H1 (cell line): ENCODE measurements around the gene TINAGL1. TPM values are rescaled to one million over a fixed set of nuclear protein-coding genes. Genes with fewer than 3 reads are reported as not detected.

Experiments used
- CTCF ChIA-PET: fragments of 300-600 bp; sonication (Branson Sonifier 250); formaldehyde crosslinking; loops from one replicate; lab custom pipeline; 2021; ENCODE audit not compliant: partially characterized antibody; lab: Charles Lee
- POLR2A ChIA-PET: fragments of 300-600 bp; sonication (Branson Sonifier 250); formaldehyde crosslinking; loops from one replicate; lab custom pipeline; 2021; ENCODE audit warnings: inconsistent platforms; ENCODE audit not compliant: partially characterized antibody; lab: Charles Lee
- DNase-seq, 2 experiments: peaks; one replicate each; pipeline versions ENCODE4 v3.0.0 to v3.0.0-alpha.2; 2010 to 2022; ENCODE audit warnings: low spot score in 2 of 2, low read depth in 1 of 2, mixed read lengths in 1 of 2
- FAIRE-seq: peaks from 2 replicates; lab custom pipeline; 2011; peaks lifted over from hg19 to GRCh38; lab: Jason Lieb, UNC
- H2AFZ ChIP-seq: 2 replicates; pipeline ENCODE4 v1.8.1; 2012; ENCODE audit warnings: low read length, inconsistent platforms
- H2AK5ac ChIP-seq: 2 replicates; pipeline ENCODE4 v1.6.1; 2013; ENCODE audit warnings: low read depth, low read length
- H2BK120ac ChIP-seq: replicated peaks from 2 replicates; pipeline ENCODE3; 2013; ENCODE audit warnings: low read depth, low read length, inconsistent platforms
- H2BK12ac ChIP-seq: 2 replicates; pipeline ENCODE4 v1.6.1; 2013; ENCODE audit warnings: low read depth, low read length
- H2BK15ac ChIP-seq: 2 replicates; pipeline ENCODE4 v1.6.1; 2013; ENCODE audit warnings: low read length
- H2BK20ac ChIP-seq: 2 replicates; pipeline ENCODE4 v1.6.1; 2013; ENCODE audit warnings: low read length
- H2BK5ac ChIP-seq: 2 replicates; pipeline ENCODE4 v1.6.1; 2013; ENCODE audit warnings: low read depth, low read length
- H3K14ac ChIP-seq: 2 replicates; pipeline ENCODE4 v1.6.1; 2013; ENCODE audit warnings: inconsistent platforms; ENCODE audit not compliant: insufficient read length
- H3K18ac ChIP-seq: 2 replicates; pipeline ENCODE4 v1.6.1; 2013; ENCODE audit warnings: low read length; ENCODE audit errors: extremely low read depth
- H3K23ac ChIP-seq: 2 replicates; pipeline ENCODE4 v1.6.1; 2013; ENCODE audit warnings: inconsistent platforms; ENCODE audit not compliant: insufficient read length
- H3K23me2 ChIP-seq: 2 replicates; pipeline ENCODE4 v1.6.1; 2013; ENCODE audit warnings: low read depth, low read length
- H3K27ac ChIP-seq: 2 replicates; pipeline ENCODE4 v1.6.1; 2011; ENCODE audit warnings: low read depth, low read length, inconsistent platforms
- H3K27me3 ChIP-seq, 4 experiments: replicated peaks in 1 of 4; 1 replicate in 1 of 4; 2 replicates in 3 of 4; pipeline versions ENCODE4 v1.6.1 to v1.8.1; 2011 to 2013; ENCODE audit warnings: low read length in 3 of 4, mild to moderate bottlenecking in 3 of 4, inconsistent platforms in 2 of 4, mixed read lengths in 2 of 4, moderate library complexity in 1 of 4; ENCODE audit not compliant: control insufficient read depth in 3 of 4, insufficient read depth in 3 of 4; ENCODE audit errors: extremely low read depth in 1 of 4
- H3K36me3 ChIP-seq, 4 experiments: 2 replicates each; pipeline versions ENCODE4 v1.6.1 to v1.8.1; 2011 to 2013; ENCODE audit warnings: mild to moderate bottlenecking in 4 of 4, low read length in 3 of 4, moderate library complexity in 2 of 4, control low read depth in 1 of 4, inconsistent platforms in 1 of 4; ENCODE audit not compliant: insufficient read depth in 4 of 4, control insufficient read depth in 2 of 4
- H3K4ac ChIP-seq: replicated peaks from 2 replicates; pipeline ENCODE3; 2013; ENCODE audit warnings: low read length, low read depth, mixed read lengths, inconsistent platforms; ENCODE audit not compliant: insufficient read length
- H3K4me1 ChIP-seq, 4 experiments: replicated peaks in 1 of 4; 1 replicate in 1 of 4; 2 replicates in 3 of 4; pipeline versions ENCODE4 v1.6.1 to v1.8.1; 2011 to 2013; ENCODE audit warnings: low read length in 3 of 4, inconsistent platforms in 2 of 4, mixed read lengths in 1 of 4; ENCODE audit not compliant: insufficient read depth in 4 of 4, control insufficient read depth in 3 of 4
- H3K4me2 ChIP-seq, 2 experiments: 2 replicates each; pipeline versions ENCODE4 v1.6.1 to v1.8.1; 2011 to 2013; ENCODE audit warnings: low read depth in 2 of 2, low read length in 2 of 2, control low read depth in 1 of 2, inconsistent platforms in 1 of 2, mild to moderate bottlenecking in 1 of 2; ENCODE audit not compliant: insufficient read depth in 1 of 2
- H3K4me3 ChIP-seq, 4 experiments: fragments of 200-600, 300-600 bp in 1 of 4; sonication (generic), shearing (Covaris generic), sonication (Bioruptor Twin) in 1 of 4; 2 replicates each; pipeline versions ENCODE4 v1.5.1 to v1.8.1; 2011 to 2016; ENCODE audit warnings: low read length in 4 of 4, low read depth in 3 of 4, control low read depth in 2 of 4, inconsistent platforms in 2 of 4, mild to moderate bottlenecking in 2 of 4, mixed read lengths in 1 of 4, moderate library complexity in 1 of 4; ENCODE audit not compliant: insufficient read depth in 2 of 4; ENCODE audit errors: extremely low read depth in 1 of 4
- H3K56ac ChIP-seq: replicated peaks from 2 replicates; pipeline ENCODE3; 2013; ENCODE audit warnings: low read depth, mild to moderate bottlenecking, mixed read lengths, low read length, inconsistent platforms; ENCODE audit not compliant: insufficient read length
- H3K79me1 ChIP-seq: 2 replicates; pipeline ENCODE4 v1.6.1; 2013; ENCODE audit warnings: low read depth, low read length, control low read depth
- H3K79me2 ChIP-seq, 2 experiments: 2 replicates each; pipeline versions ENCODE4 v1.6.1 to v1.8.1; 2012 to 2013; ENCODE audit warnings: low read length in 2 of 2, mild to moderate bottlenecking in 2 of 2, inconsistent platforms in 1 of 2; ENCODE audit not compliant: insufficient read depth in 2 of 2, control insufficient read depth in 1 of 2
- H3K9ac ChIP-seq, 4 experiments: replicated peaks in 1 of 4; 1 replicate in 1 of 4; 2 replicates in 3 of 4; pipeline versions ENCODE4 v1.6.1 to v1.8.1; 2011 to 2013; ENCODE audit warnings: low read depth in 3 of 4, low read length in 3 of 4, control low read depth in 2 of 4, mild to moderate bottlenecking in 2 of 4, moderate library complexity in 2 of 4, inconsistent platforms in 1 of 4; ENCODE audit errors: extremely low read depth in 1 of 4
- H3K9me3 ChIP-seq, 2 experiments: 2 replicates each; pipeline versions ENCODE4 v1.6.1 to v1.8.1; 2012 to 2013; ENCODE audit warnings: mild to moderate bottlenecking in 2 of 2, moderate library complexity in 2 of 2, control low read depth in 1 of 2, inconsistent platforms in 1 of 2, low read depth in 1 of 2, low read length in 1 of 2, mixed read lengths in 1 of 2; ENCODE audit not compliant: insufficient read depth in 2 of 2
- H4K20me1 ChIP-seq, 2 experiments: replicated peaks in 1 of 2; 2 replicates each; pipeline versions ENCODE3 to v1.8.1; 2011 to 2013; ENCODE audit warnings: inconsistent platforms in 2 of 2, low read length in 2 of 2, mild to moderate bottlenecking in 1 of 2; ENCODE audit not compliant: insufficient read depth in 2 of 2, control insufficient read depth in 1 of 2
- H4K5ac ChIP-seq: 2 replicates; pipeline ENCODE4 v1.6.1; 2013; ENCODE audit warnings: low read length, low read depth, mixed read lengths, inconsistent platforms; ENCODE audit not compliant: insufficient read length
- H4K8ac ChIP-seq: 2 replicates; pipeline ENCODE4 v1.8.0; 2013; ENCODE audit warnings: mild to moderate bottlenecking, moderate library complexity, low read length, inconsistent platforms; ENCODE audit not compliant: insufficient read depth; ENCODE audit errors: extremely low read depth
- H4K91ac ChIP-seq: replicated peaks from 2 replicates; pipeline ENCODE3; 2013; ENCODE audit warnings: low read length, mixed read lengths, inconsistent platforms; ENCODE audit not compliant: insufficient read length
- CBX5 ChIP-seq: fragments of 300-800, 300-1000 bp; sonication (generic); IDR thresholded peaks from 2 replicates; pipeline ENCODE4 v1.7.1; 2016; ENCODE audit warnings: antibody characterized with exemption, low read length, low read depth
- EP300 ChIP-seq, 2 experiments: IDR thresholded peaks; 1 replicate in 1 of 2; 2 replicates in 1 of 2; pipeline ENCODE4 v1.6.1; 2011 to 2012; ENCODE audit warnings: low read depth in 2 of 2, low read length in 2 of 2, mild to moderate bottlenecking in 2 of 2, borderline replicate concordance in 1 of 2, inconsistent platforms in 1 of 2, moderate library complexity in 1 of 2
- GTF2F1 ChIP-seq: IDR thresholded peaks from 2 replicates; pipeline ENCODE4 v1.6.1; 2012; ENCODE audit warnings: low read depth, low read length, improper control_type of control experiment, borderline replicate concordance
- HDAC2 ChIP-seq, 2 experiments: fragments of 300-600 bp in 1 of 2; sonication (generic) in 1 of 2; IDR thresholded peaks; 2 replicates each; pipeline ENCODE4 v1.6.1; 2011 to 2012; ENCODE audit warnings: low read depth in 2 of 2, low read length in 2 of 2, mild to moderate bottlenecking in 2 of 2, moderate library complexity in 2 of 2, borderline replicate concordance in 1 of 2, inconsistent platforms in 1 of 2
- HDAC6 ChIP-seq: IDR thresholded peaks from one replicate; pipeline ENCODE4 v1.7.1; 2012; ENCODE audit warnings: low read depth, mild to moderate bottlenecking, inconsistent platforms, low read length, moderate library complexity
- JUN ChIP-seq: IDR thresholded peaks from 2 replicates; pipeline ENCODE4 v1.6.1; 2011; ENCODE audit warnings: low read depth, mild to moderate bottlenecking, improper control_type of control experiment, low read length
- RXRA ChIP-seq: IDR thresholded peaks from 2 replicates; pipeline ENCODE4 v1.6.1; 2011; ENCODE audit warnings: low read depth, mild to moderate bottlenecking, low read length, moderate library complexity; ENCODE audit not compliant: insufficient read depth
- WGBS, 2 experiments: shearing (Covaris generic) in 1 of 2; methylation state at CpG; one replicate each; pipeline versions ENCODE4 v1.1.6 to v1.1.7; 2013 to 2015; ENCODE audit warnings: low lambda C conversion rate in 2 of 2, mixed read lengths in 2 of 2, inconsistent platforms in 1 of 2, low coverage in 1 of 2, missing lambda C conversion rate in 1 of 2; ENCODE audit not compliant: insufficient replicate concordance in 2 of 2, insufficient coverage in 1 of 2, insufficient read length in 1 of 2; ENCODE audit errors: extremely low coverage in 1 of 2, missing lambda C conversion rate in 1 of 2; 5-methylcytosine and 5-hydroxymethylcytosine counted together
- polyA plus RNA-seq, 7 experiments: library from polyadenylated mRNA; depleted of rRNA in 3 of 7; stranded (reverse) in 5 of 7; unstranded in 2 of 7; fragments of >200 nt in 5 of 7; fragments of 200-250 nt in 2 of 7; gene quantifications; 1 replicate in 5 of 7; 2 replicates in 1 of 7; 4 replicates in 1 of 7; pipeline versions ENCODE4 v1.2.1 to v1.2.3, GENCODE V29; 2011 to 2013; ENCODE audit warnings: missing spikeins in 2 of 7, mixed read lengths in 2 of 7
- total RNA-seq: library from RNA; stranded (reverse); fragmentation: NEBNext Ultra II Directional; extraction: Animal tissue kit (Norgen Biotek cat#: 25700); gene quantifications from 2 replicates; pipeline ENCODE4 v1.2.1, GENCODE V29; 2021

Gene TINAGL1
- total and polyA plus RNA-seq, 2 of the 8 experiments (the other 6 are each of a cell fraction or from before 2014, with no cell fraction given): 11.2 to 21.7 TPM

DNA sequence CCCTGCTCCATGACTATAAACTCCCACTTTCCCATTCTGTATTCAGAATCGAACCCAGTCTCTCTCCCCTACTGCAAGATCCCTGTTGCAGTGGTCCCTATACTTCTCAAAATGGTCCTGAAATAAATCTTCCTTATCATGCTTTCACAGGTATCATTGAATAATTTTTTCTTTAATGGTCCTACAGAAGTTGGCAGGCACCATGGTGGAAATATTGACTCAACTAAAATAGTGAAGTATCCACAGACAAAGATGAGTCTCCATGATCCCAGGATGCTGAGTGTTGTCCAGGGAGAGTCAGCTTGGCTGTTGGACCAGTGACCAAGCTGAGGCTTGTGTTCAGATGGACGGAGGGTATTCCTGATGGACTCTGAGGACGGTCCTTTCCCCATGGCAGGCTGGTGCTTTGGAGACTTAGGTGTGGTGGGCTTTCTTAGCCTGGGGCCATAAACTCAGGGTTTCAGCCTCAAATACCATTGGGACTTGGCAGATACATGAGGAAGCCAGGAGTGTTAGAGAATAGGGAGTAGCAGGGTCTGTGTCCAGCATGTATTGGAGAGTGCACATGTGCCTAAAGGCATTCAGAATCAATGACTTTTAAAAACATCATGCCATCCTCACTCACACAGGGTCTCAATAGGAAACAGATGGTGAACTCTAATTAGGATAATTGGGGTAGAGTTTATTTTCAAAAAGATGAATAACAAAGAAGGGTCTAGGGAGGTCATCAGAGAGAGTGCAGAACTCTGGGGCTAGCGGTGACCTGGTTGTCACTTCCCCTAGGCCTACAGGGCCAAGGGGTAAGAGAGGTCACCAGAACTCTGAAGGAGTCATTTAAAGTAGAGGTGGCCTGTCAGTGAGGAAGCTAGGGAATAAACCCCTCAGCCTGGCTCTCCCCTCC lies 19.8 kb downstream of the TINAGL1 start:
- Histone ChIP-seq H4K8ac (no peak overlapping the region), H2AFZ (no peak overlapping the region), H3K36me3 (no peaks in the 10 kb centered on the region), H4K20me1 (no peaks in the 10 kb centered on the region), H3K4me1 (no peaks in the 10 kb centered on the region), H3K79me2 (no peaks in the 10 kb centered on the region), H3K27ac (no peak overlapping the region), H2BK120ac (no peak overlapping the region), H2BK20ac (no peak overlapping the region), H2AK5ac (no peak overlapping the region), H4K5ac (no peak overlapping the region), H3K23me2 (no peaks in the 10 kb centered on the region), H3K23ac (no peak overlapping the region), H3K9me3 (no peaks in the 10 kb centered on the region), H4K91ac (no peak overlapping the region), H3K79me1 (no peaks in the 10 kb centered on the region), H3K14ac (no peak overlapping the region), H3K4ac (no peak overlapping the region), H2BK15ac (no peak overlapping the region), H3K9ac (no peak overlapping the region), H3K4me3 (no peak overlapping the region), H3K4me2 (no peak overlapping the region), H3K18ac (no peak overlapping the region), H3K56ac (no peak overlapping the region), H2BK12ac (no peak overlapping the region), H2BK5ac (no peak overlapping the region), H3K27me3 (no peaks in the 10 kb centered on the region)
- FAIRE-seq (no peak), DNase-seq (no peak)
- 84% methylated on average over 4 of the region's 4 CpGs; no CpG with 5 or more reads in 1 of the 2 experiments for WGBS, 2 experiments
- POLR2A ChIA-PET: no interaction called here
- CTCF ChIA-PET: interaction anchor here (0.6 to 1.8 kb wide), 10 partner anchors 8 to 202 kb away, joined by 3 to 6 read pairs (median 4); no protein-coding TSS in a partner anchor
- no peak for TF ChIP-seq RXRA
- no peak for TF ChIP-seq EP300 (IDR thresholded peaks at IDR 0.05; ENCODE audit: borderline replicate concordance in 1 of 2, low read depth in 2 of 2, low read length in 2 of 2)
- TF ChIP-seq JUN: no peak
- no peak for TF ChIP-seq HDAC6
- TF ChIP-seq GTF2F1: no peak
- TF ChIP-seq HDAC2 (IDR thresholded peaks at IDR 0.05; ENCODE audit: borderline replicate concordance in 1 of 2, low read depth in 2 of 2, low read length in 2 of 2): no peak
- TF ChIP-seq CBX5: no peak
